ENCODE measurements around the gene FAM169A. TPM values are rescaled to one million over a fixed set of nuclear protein-coding genes. Genes with fewer than 3 reads are reported as not detected.

The FAM169A gene
- total and polyA plus RNA-seq, 2 donors (not counting 1 experiment from before 2014, with no cell fraction given), result 2.1 to 9.4 TPM

DNA sequence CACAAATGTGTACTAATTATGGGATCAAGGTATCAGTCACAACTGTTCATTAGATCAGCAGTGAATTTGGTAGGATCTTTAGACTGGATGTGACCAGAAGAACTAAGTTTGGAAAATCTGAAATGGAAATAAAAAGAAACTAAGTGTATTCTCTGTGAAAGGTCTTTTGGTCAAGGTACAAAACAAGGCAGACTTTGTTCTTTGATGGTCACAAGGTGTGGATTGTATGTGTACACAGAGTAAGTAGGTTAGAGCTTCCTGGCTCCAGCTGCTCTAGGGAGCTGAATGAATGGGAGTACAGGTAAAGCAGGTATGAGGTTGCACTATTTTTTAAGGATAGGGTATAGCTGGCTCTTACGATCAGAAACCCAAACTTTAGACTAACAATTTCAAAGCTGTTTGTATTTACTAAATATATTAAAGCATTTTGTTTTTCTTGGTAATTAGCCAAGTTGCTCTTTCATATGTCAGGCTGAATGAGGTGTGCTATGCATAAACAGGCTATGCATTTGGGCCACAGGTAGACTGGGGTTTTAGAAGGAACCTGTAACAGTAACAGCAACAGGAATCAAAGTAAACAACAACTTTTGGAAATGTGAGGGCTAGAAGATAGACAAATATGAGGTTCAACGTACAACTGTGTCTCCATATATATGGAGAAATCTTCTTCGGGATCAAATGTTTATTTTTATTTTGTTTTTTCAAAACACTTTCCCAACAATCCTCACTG lies 32.5 kb downstream of the FAM169A start:
- ChIA-PET POLR2A (no interaction called here), CTCF (no interaction called here)
- intact Hi-C loops (cut with micrococcal nuclease), result no loop called here
- no peak overlapping the region for H3K4me3 Mint-ChIP-seq
- Histone ChIP-seq H3K9me3 (ENCODE audit: control extremely low read depth in 1 of 3, control insufficient read depth in 2 of 3, insufficient read depth in 1 of 3, low read length in 2 of 3) (no peaks in the 10 kb centered on the region), H3K36me3 (replicated peaks in 1 of 2; ENCODE audit: control extremely low read depth in 1 of 2, control insufficient read depth in 1 of 2, extremely low read depth in 1 of 2, insufficient read depth in 2 of 2, low read length in 1 of 2) (no peaks in the 10 kb centered on the region), H3K4me3 (ENCODE audit: control extremely low read depth in 1 of 5, extremely low read depth in 1 of 5, insufficient read depth in 1 of 5, low read depth in 2 of 5, low read length in 4 of 5) (no peak overlapping the region), H3K27me3 (replicated peaks in 1 of 4; ENCODE audit: control extremely low read depth in 1 of 4, control insufficient read depth in 3 of 4, insufficient read depth in 4 of 4, low read length in 3 of 4) (no peaks in the 10 kb centered on the region), H3K27ac (ENCODE audit: low read length in 2 of 2) (no peak overlapping the region), H3K79me2 (ENCODE audit: control insufficient read depth, insufficient read depth, low read length) (no peaks in the 10 kb centered on the region), H3K4me2 (replicated peaks; ENCODE audit: low read depth, low read length, poor library complexity, severe bottlenecking) (no peak overlapping the region), H2AFZ (ENCODE audit: insufficient read depth, low read depth, low read length, poor library complexity, severe bottlenecking) (no peak overlapping the region), H3K9ac (ENCODE audit: low read length) (no peak overlapping the region), H4K20me1 (ENCODE audit: control insufficient read depth, insufficient read depth, low read length, poor library complexity, severe bottlenecking) (no peaks in the 10 kb centered on the region), H3K4me1 (ENCODE audit: control insufficient read depth in 2 of 2, insufficient read depth in 2 of 2, low read length in 2 of 2) (no peaks in the 10 kb centered on the region)
- no peaks in the 10 kb centered on the region for H3K9me3 Mint-ChIP-seq (ENCODE audit: insufficient read depth)
- peaks cover 3% of the 10 kb centered on the region for H3K27me3 Mint-ChIP-seq
- no CpG with 5 or more reads among the region's 3 CpGs for WGBS (ENCODE audit: insufficient coverage)
- TF ChIP-seq EZH2 (IDR thresholded peaks at IDR 0.05; ENCODE audit: borderline replicate concordance, insufficient read depth, low read depth, low read length, poor library complexity, severe bottlenecking), result no peak
- peaks cover 7% of the 10 kb centered on the region for H3K4me1 Mint-ChIP-seq
- DNase-seq (no peak), ATAC-seq (ENCODE audit: low read depth) (no peak)
- H3K27ac Mint-ChIP-seq, result no peak overlapping the region

DNA sequence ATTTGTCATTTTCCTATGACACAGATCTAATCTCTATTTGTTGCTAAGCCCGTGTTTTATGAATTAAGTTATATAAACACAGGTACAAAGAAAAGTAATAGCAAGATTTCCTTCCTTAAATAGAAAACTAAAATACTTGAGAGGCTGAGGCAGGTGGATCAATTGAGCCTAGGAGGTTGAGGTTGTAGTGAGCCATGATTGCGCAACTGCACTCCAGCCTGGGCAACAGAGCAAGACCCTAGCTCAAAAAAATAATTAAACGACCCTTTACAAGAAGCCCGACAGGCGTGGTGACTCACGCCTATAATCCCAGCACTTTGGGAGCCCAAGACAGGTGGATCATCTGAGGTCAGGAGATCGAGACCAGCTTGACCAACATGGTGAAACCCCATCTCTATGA lies 36.8 kb downstream of the FAM169A start:
- no peak for ATAC-seq (ENCODE audit: low read depth)
- no peaks in the 10 kb centered on the region for H4K20me1 ChIP-seq (ENCODE audit: control insufficient read depth, insufficient read depth, low read length, poor library complexity, severe bottlenecking)
- H3K9ac ChIP-seq (ENCODE audit: low read length), result no peak overlapping the region
- no peaks in the 10 kb centered on the region for H3K4me1 ChIP-seq (ENCODE audit: control insufficient read depth in 2 of 2, insufficient read depth in 2 of 2, low read length in 2 of 2)
- no peaks in the 10 kb centered on the region for H3K9me3 ChIP-seq (ENCODE audit: control extremely low read depth in 1 of 3, control insufficient read depth in 2 of 3, insufficient read depth in 1 of 3, low read length in 2 of 3)
- no peak overlapping the region for H2AFZ ChIP-seq (ENCODE audit: insufficient read depth, low read depth, low read length, poor library complexity, severe bottlenecking)
- no peak for DNase-seq
- H3K4me2 ChIP-seq (replicated peaks; ENCODE audit: low read depth, low read length, poor library complexity, severe bottlenecking), result no peak overlapping the region
- H3K9me3 Mint-ChIP-seq (ENCODE audit: insufficient read depth), result no peaks in the 10 kb centered on the region
- no peaks in the 10 kb centered on the region for H3K36me3 ChIP-seq (replicated peaks in 1 of 2; ENCODE audit: control extremely low read depth in 1 of 2, control insufficient read depth in 1 of 2, extremely low read depth in 1 of 2, insufficient read depth in 2 of 2, low read length in 1 of 2)
- no peak overlapping the region for H3K27ac ChIP-seq (ENCODE audit: low read length in 2 of 2)
- intact Hi-C loops (cut with micrococcal nuclease), result no loop called here
- POLR2A ChIA-PET, result no interaction called here
- no peaks in the 10 kb centered on the region for H3K79me2 ChIP-seq (ENCODE audit: control insufficient read depth, insufficient read depth, low read length)
- H3K27ac Mint-ChIP-seq, result no peak overlapping the region
- H3K4me3 Mint-ChIP-seq, result no peak overlapping the region
- no peaks in the 10 kb centered on the region for H3K27me3 Mint-ChIP-seq
- CTCF ChIA-PET, result no interaction called here
- no peak for TF ChIP-seq EZH2 (IDR thresholded peaks at IDR 0.05; ENCODE audit: borderline replicate concordance, insufficient read depth, low read depth, low read length, poor library complexity, severe bottlenecking)
- no peak for TF ChIP-seq CTCF (IDR thresholded peaks at IDR 0.05)
- H3K4me1 Mint-ChIP-seq, result no peaks in the 10 kb centered on the region
- no peaks in the 10 kb centered on the region for H3K27me3 ChIP-seq (replicated peaks in 1 of 4; ENCODE audit: control extremely low read depth in 1 of 4, control insufficient read depth in 3 of 4, insufficient read depth in 4 of 4, low read length in 3 of 4)
- WGBS (ENCODE audit: insufficient coverage), result 93% methylated on average over 6 of the region's 7 CpGs
- no peak overlapping the region for H3K4me3 ChIP-seq (ENCODE audit: control extremely low read depth in 1 of 5, extremely low read depth in 1 of 5, insufficient read depth in 1 of 5, low read depth in 2 of 5, low read length in 4 of 5)
